EL (cell line): ENCODE results near the gene PSRC1.
"Not testable (repeated sequence)": the region's sequence is repeated elsewhere in the genome, so short reads cannot be mapped to it uniquely, and the experiment has no call there.

Experiments
- DNase-seq: peaks from one replicate; pipeline ENCODE4 v3.0.0-alpha.2; 2016

PSRC1 gene

DNA sequence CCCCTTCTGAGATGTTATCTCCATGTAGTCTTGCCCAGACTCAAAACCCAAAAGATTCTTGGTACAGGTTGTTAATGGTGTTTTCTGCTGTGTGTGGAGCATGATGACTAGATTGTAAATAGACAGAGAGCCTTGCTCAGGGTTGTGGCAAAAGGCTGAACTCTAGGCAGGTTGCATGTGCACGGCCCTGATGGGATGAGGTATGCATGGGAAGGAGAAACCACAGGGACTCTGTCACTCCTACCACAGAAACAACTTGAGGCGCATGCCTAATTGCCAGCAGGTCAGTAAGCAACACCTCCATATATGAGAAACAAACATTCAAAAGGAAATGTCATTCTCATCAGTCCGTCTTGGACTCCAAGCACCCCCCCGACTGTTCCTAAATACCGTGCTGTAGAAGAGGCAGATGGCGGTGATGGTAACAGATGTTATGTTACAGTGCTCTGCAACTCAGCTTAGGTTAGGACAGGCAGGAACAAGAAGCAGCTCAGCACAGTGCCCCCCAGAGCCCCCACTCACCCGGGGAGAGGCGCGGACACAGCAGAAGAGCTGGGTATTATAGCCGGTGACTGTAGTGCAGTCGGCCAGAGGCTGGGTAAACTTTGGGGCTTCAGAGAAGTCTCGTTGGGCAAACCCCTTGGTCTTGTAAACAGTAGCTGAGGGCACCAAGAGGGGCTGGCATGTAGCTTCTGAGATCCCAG lies 12.9 kb upstream of the PSRC1 start:
- no peak for DNase-seq

- DNase-seq, result no peak
These were observed 11.5 kb upstream of the PSRC1 start for GRCh38 chr1:109294481-109294880.

DNA sequence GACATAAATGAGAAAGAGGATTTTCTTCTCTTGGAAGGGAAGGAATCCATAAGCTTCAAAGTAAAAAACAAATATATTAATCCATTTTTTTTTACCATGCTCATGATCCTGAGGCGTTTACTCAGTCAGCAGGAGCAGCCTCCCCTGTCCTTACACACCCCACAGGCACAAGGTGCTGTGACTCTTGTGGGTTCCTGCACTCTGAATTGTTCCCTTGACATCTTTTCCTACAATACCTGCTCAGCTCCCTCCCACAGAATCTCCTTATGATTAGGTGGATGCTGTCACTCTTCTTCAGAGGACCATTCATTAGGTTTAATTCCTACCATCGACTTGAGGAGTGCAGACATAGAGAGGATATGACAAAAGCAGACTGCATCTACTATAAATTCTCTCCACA lies 10.1 kb upstream of the PSRC1 start:
- no peak for DNase-seq

DNA sequence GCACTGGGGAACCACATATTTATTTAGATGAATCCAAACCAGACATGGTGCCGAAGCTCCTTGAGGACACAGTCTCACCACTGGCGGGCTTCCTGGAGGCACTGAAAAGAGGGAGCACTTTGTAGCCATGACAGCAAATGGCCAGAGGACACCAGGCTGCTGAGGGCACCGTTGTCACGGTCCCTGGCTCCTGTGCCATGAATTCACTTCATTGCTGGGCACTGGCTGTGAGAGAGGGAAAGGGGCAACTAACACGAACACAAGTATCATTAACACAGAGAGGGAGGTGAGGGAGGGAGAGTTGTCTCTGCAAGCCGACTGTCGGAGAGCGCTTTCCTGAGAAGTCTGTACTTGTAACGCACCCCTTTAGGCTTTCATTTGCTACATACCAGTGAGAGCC lies 9.4 kb upstream of the PSRC1 start:
- no peak for DNase-seq

DNA sequence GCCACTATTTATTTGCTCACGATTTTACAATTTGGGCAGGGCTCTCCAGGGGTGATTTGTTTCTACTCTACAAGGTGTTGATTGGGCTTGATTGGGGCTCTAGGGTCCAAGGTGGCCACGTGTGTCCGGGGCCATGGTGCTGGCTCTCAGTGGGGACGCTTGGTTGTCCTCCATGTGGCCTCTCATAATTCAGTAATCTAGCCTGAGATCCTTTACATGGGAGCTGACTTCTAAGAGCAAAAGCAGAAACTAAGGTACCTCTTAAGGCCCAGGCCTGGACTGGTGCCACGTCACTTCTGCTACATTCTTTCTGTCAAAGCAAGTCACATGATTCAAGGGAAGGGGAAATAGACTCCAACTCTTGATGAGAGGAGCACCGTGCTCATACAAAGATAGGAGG lies 8.1 kb upstream of the PSRC1 start:
- DNase-seq, result no peak

GRCh38 chr1:109290137-109290536 lies 7.2 kb upstream of the PSRC1 start:
- no peak for DNase-seq

DNA sequence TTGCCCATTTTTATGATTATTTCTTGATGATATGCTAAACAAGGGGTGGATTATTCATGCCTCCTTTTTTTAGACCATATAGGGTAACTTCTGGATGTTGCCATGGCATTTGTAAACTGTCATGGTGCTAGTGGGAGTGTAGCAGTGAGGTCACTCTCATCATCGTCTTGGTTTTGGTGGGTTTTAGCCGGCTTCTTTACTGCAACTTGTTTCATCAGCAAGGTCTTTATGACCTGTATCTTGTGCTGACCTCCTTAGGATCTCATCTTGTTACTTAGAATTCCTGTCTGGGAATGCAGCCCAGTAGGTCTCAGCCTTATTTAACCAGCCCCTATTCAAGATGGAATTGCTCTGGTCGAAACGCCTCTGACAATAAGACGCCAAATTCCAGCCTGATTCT lies 3.8 kb upstream of the PSRC1 start:
- not testable (repeated sequence) for DNase-seq

DNA sequence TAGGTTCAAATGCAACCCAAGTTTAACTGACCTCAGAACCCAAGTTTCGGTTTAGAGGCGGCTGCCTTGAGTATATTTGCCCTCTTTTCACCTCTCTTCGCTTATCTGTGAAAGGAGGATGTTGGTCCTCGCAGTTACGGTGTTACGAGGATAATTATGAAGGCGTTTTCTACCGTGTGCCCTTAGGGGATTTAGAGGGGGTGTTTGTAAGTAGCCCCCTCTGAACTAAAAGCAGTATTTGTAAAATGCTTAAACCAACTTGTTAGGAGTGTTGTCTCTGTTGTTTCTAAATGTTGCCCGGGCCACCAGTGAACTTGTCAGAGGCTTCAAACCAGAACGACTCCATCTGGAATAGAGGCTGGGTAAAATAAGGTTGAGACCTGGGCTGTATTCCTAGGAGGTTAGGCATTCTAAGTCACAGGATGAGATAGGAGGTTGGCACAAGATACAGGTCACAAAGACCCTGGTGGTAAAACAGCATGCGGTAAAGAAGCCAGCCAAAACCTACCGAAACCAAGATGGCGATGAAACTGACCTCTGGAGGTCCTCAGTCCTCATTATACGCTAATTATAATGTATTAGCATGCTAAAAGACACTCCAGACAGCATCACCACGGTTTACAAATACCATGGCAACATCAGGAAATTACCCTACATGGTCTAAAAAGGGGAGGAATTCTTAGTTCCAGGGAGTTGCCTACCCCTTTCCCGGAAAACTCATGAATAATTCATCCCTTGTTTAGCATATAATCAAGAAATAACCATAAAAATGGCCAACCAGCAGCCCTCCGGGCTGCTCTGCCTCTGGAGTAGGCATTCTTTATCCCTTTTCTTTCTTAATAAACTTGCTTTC lies 1.0 kb upstream of the PSRC1 start:
- no peak for DNase-seq

GRCh38 chr1:109282497-109282951 lies 421 bp downstream of the PSRC1 start:
- no peak for DNase-seq

- DNase-seq, result peak; percentile 43
These were observed 1.1 kb downstream of the PSRC1 start for GRCh38 chr1:109281680-109282496.

DNA sequence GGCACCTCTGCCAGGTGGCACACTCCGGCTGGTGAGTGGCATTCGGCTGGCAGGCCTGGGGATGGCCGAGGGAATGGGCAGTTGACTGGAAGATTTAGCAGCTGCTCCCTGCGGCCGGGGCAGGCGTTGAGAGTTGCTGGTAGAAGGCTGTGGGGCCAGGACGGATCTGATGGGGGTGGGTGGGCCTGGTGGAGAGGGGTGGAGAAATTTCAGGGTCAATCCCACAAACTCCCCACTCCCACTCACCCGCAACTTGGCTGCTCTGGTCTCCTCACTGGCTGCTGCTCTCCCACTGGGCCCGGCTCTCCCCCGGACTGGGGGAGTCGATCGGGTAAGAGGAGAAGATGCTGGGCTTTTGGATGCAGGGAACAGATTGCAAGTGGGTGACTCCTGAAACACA lies 2.1 kb downstream of the PSRC1 start:
- no peak for DNase-seq

GRCh38 chr1:109279615-109280278 lies 3.2 kb downstream of the PSRC1 start:
- no peak for DNase-seq

- peak; percentile 72 for DNase-seq
These were observed 5.3 kb downstream of the PSRC1 start for GRCh38 chr1:109277434-109278204.

GRCh38 chr1:109275706-109276345 lies 7.1 kb downstream of the PSRC1 start:
- DNase-seq, result peak; percentile 76

- DNase-seq, result peak; percentile 79
These were observed 8.1 kb downstream of the PSRC1 start for GRCh38 chr1:109274533-109275476.

- DNase-seq, result no peak
These were observed 9.2 kb downstream of the PSRC1 start for GRCh38 chr1:109273570-109274288.

- DNase-seq, result no peak
These were observed 10.0 kb downstream of the PSRC1 start for GRCh38 chr1:109272831-109273547.

GRCh38 chr1:109272021-109272799 lies 10.7 kb downstream of the PSRC1 start:
- DNase-seq, result no peak
